Measurements from ENCODE around the gene BRSK1. TPM values are rescaled to one million over a fixed set of nuclear protein-coding genes. Genes with fewer than 3 reads are reported as not detected.
A peak's percentile ranks its signal among the peaks of the same experiment; 100 is the strongest.

Gene BRSK1
- total and polyA plus RNA-seq, 4 donors, result 0.53 to 6.4 (median 1.5) TPM

GRCh38 chr19:55246462-55247451 is 37.0 kb upstream of the BRSK1 start:
- H3K27ac ChIP-seq (ENCODE audit: low read depth in 1 of 2, low read length in 1 of 2), result no peak overlapping the region
- WGBS, 2 donors, result 91% methylated on average over 40 of the region's 40 CpGs
- peaks cover 0 to 18% (median 0%) of the 10 kb centered on the region in 5 donors for H3K4me1 ChIP-seq (ENCODE audit: control insufficient read depth in 5 of 5, insufficient read depth in 5 of 5, low read length in 5 of 5)
- peaks cover 9 to 48% (median 24%) of the 10 kb centered on the region in 4 donors for H3K36me3 ChIP-seq (ENCODE audit: control insufficient read depth in 4 of 4, insufficient read depth in 4 of 4, low read length in 4 of 4)
- ATAC-seq (ENCODE audit: insufficient read depth, low FRiP score), result no peak
- H3K9me3 ChIP-seq (ENCODE audit: control insufficient read depth in 4 of 4, insufficient read depth in 3 of 4, low read length in 3 of 4), result no peaks in the 10 kb centered on the region
- no peaks in the 10 kb centered on the region for H3K27me3 ChIP-seq (ENCODE audit: control insufficient read depth in 3 of 3, insufficient read depth in 3 of 3, low read length in 2 of 3)
- H3K4me3 ChIP-seq, result no peak overlapping the region
- no peak overlapping the region for H3K9ac ChIP-seq (ENCODE audit: insufficient read depth in 1 of 2, low read length in 2 of 2)
- no peak for TF ChIP-seq CTCF (IDR thresholded peaks at IDR 0.05; ENCODE audit: control extremely low read depth, extremely low read depth)
- no peak for DNase-seq

DNA sequence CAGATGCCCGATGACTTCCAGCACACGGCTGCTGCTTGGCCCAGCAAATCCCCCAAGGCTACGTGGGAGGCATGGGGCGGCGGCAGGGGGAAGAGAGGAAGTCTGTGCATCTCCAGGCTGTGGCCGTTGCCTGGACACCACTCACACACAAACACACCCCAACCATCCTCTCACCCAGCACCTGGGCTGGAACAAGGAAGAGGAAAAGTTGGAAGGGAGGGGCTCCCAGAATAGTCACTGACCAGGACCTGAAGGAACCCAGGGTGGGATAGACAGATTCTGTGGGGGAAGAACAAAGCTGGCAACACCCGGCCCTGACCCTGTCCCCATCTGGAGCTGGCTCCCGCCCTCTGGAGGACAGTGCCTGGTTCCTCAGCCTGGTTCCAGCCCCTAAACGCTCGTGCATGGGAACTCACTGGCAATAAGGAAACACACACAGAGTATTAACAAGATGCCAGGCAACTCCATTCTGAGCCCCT is 36.1 kb upstream of the BRSK1 start:
- WGBS, 2 donors, result 31 to 52% methylated on average over 10 of the region's 10 CpGs
- ATAC-seq (ENCODE audit: insufficient read depth, low FRiP score), result peak; percentile 49
- peaks cover 6 to 42% (median 21%) of the 10 kb centered on the region in 4 donors for H3K36me3 ChIP-seq (ENCODE audit: control insufficient read depth in 4 of 4, insufficient read depth in 4 of 4, low read length in 4 of 4)

GRCh38 chr19:55248166-55248675 is 35.6 kb upstream of the BRSK1 start:
- no peak for ATAC-seq (ENCODE audit: insufficient read depth, low FRiP score)
- Histone ChIP-seq H3K27ac (ENCODE audit: low read depth in 1 of 2, low read length in 1 of 2) (no peak overlapping the region), H3K36me3 (ENCODE audit: control insufficient read depth in 4 of 4, insufficient read depth in 4 of 4, low read length in 4 of 4) (peaks cover 6 to 42% (median 19%) of the 10 kb centered on the region in 4 donors), H3K9me3 (ENCODE audit: control insufficient read depth in 4 of 4, insufficient read depth in 3 of 4, low read length in 3 of 4) (no peaks in the 10 kb centered on the region), H3K4me3 (no peak overlapping the region), H3K27me3 (ENCODE audit: control insufficient read depth in 3 of 3, insufficient read depth in 3 of 3, low read length in 2 of 3) (no peaks in the 10 kb centered on the region), H3K4me1 (ENCODE audit: control insufficient read depth in 5 of 5, insufficient read depth in 5 of 5, low read length in 5 of 5) (peaks cover 0 to 19% (median 0%) of the 10 kb centered on the region in 5 donors), H3K9ac (ENCODE audit: insufficient read depth in 1 of 2, low read length in 2 of 2) (no peak overlapping the region)
- DNase-seq, result no peak
- no peak for TF ChIP-seq CTCF (IDR thresholded peaks at IDR 0.05; ENCODE audit: control extremely low read depth, extremely low read depth)
- WGBS, 2 donors, result 82 to 87% methylated on average over 10 of the region's 10 CpGs

More for the DNA sequence above, 36.1 kb upstream of the BRSK1 start:
- no peak for TF ChIP-seq CTCF (IDR thresholded peaks at IDR 0.05; ENCODE audit: control extremely low read depth, extremely low read depth)
- Histone ChIP-seq H3K4me3 (no peak overlapping the region), H3K27ac (ENCODE audit: low read depth in 1 of 2, low read length in 1 of 2) (no peak overlapping the region), H3K9ac (ENCODE audit: insufficient read depth in 1 of 2, low read length in 2 of 2) (no peak overlapping the region), H3K27me3 (ENCODE audit: control insufficient read depth in 3 of 3, insufficient read depth in 3 of 3, low read length in 2 of 3) (no peaks in the 10 kb centered on the region), H3K9me3 (ENCODE audit: control insufficient read depth in 4 of 4, insufficient read depth in 3 of 4, low read length in 3 of 4) (no peaks in the 10 kb centered on the region), H3K4me1 (ENCODE audit: control insufficient read depth in 5 of 5, insufficient read depth in 5 of 5, low read length in 5 of 5) (peaks cover 0 to 19% (median 0%) of the 10 kb centered on the region in 5 donors)
- no peak for DNase-seq

Data from lung (tissue), 12 donors.